H9 (cell line): ENCODE measurements around the gene WFS1. TPM values are rescaled to one million over a fixed set of nuclear protein-coding genes. Genes with fewer than 3 reads are reported as not detected.

Experiments used
- DNase-seq: peaks from one replicate; pipeline ENCODE4 v3.0.0-alpha.2; 2017
- H2AFZ ChIP-seq: one replicate; pipeline ENCODE4 v1.6.1; 2013; ENCODE audit warnings: mild to moderate bottlenecking, low read length, control low read depth, moderate library complexity
- H2AK5ac ChIP-seq: 2 replicates; pipeline ENCODE4 v1.6.1; 2013; ENCODE audit warnings: low read length, control low read depth, mixed read lengths; ENCODE audit not compliant: insufficient read length
- H2BK120ac ChIP-seq: one replicate; pipeline ENCODE4 v1.6.1; 2013; ENCODE audit warnings: low read depth, mild to moderate bottlenecking, low read length, control low read depth, inconsistent platforms; ENCODE audit not compliant: poor library complexity, severe bottlenecking
- H2BK12ac ChIP-seq: 2 replicates; pipeline ENCODE4 v1.6.1; 2013; ENCODE audit warnings: low read length, control low read depth, mixed read lengths, low read depth; ENCODE audit not compliant: insufficient read length
- H2BK15ac ChIP-seq: 2 replicates; pipeline ENCODE4 v1.6.1; 2013; ENCODE audit warnings: low read depth, low read length, control low read depth
- H2BK20ac ChIP-seq: one replicate; pipeline ENCODE4 v1.6.1; 2013; ENCODE audit warnings: low read depth, mild to moderate bottlenecking, low read length, control low read depth, inconsistent platforms; ENCODE audit not compliant: poor library complexity, severe bottlenecking
- H2BK5ac ChIP-seq: 2 replicates; pipeline ENCODE4 v1.6.1; 2013; ENCODE audit warnings: low read length, control low read depth, mixed read lengths; ENCODE audit not compliant: insufficient read length
- H3K14ac ChIP-seq: 2 replicates; pipeline ENCODE4 v1.6.1; 2013; ENCODE audit warnings: low read length, control low read depth; ENCODE audit not compliant: insufficient read depth
- H3K18ac ChIP-seq: 2 replicates; pipeline ENCODE4 v1.6.1; 2013; ENCODE audit warnings: low read depth, mild to moderate bottlenecking, mixed read lengths, low read length, control low read depth; ENCODE audit not compliant: insufficient read length
- H3K23ac ChIP-seq: 2 replicates; pipeline ENCODE4 v1.6.1; 2013; ENCODE audit warnings: low read length, control low read depth, mixed read lengths, low read depth; ENCODE audit not compliant: insufficient read length
- H3K23me2 ChIP-seq: 2 replicates; pipeline ENCODE4 v1.6.1; 2013; ENCODE audit warnings: low read depth, mild to moderate bottlenecking, mixed read lengths, low read length, control low read depth; ENCODE audit not compliant: insufficient read length, poor library complexity, severe bottlenecking
- H3K27ac ChIP-seq: 2 replicates; pipeline ENCODE4 v1.5.1; 2013; ENCODE audit warnings: low read length, control low read depth, mixed read lengths, low read depth; ENCODE audit not compliant: insufficient read length
- H3K27me3 ChIP-seq: 2 replicates; pipeline ENCODE4 v1.6.1; 2013; ENCODE audit warnings: low read length, control low read depth, inconsistent platforms; ENCODE audit not compliant: insufficient read depth
- H3K4ac ChIP-seq: 2 replicates; pipeline ENCODE4 v1.6.1; 2013; ENCODE audit warnings: low read depth, mild to moderate bottlenecking, control low read depth, inconsistent platforms, low read length, moderate library complexity
- H3K4me1 ChIP-seq: 2 replicates; pipeline ENCODE4 v1.6.1; 2013; ENCODE audit warnings: low read length, control low read depth, inconsistent platforms; ENCODE audit not compliant: insufficient read depth
- H3K4me2 ChIP-seq: 2 replicates; pipeline ENCODE4 v1.6.1; 2013; ENCODE audit warnings: low read length, control low read depth, mixed read lengths; ENCODE audit not compliant: insufficient read length, insufficient read depth
- H3K56ac ChIP-seq: 2 replicates; pipeline ENCODE4 v1.6.1; 2013; ENCODE audit warnings: low read depth, mild to moderate bottlenecking, mixed read lengths, low read length, control low read depth; ENCODE audit not compliant: insufficient read length
- H3K79me1 ChIP-seq: 2 replicates; pipeline ENCODE4 v1.6.1; 2013; ENCODE audit warnings: low read depth, mild to moderate bottlenecking, moderate library complexity, low read length, control low read depth, inconsistent platforms; ENCODE audit not compliant: insufficient read depth, poor library complexity, severe bottlenecking
- H3K79me2 ChIP-seq: 2 replicates; pipeline ENCODE4 v1.6.1; 2013; ENCODE audit warnings: low read length, control low read depth, inconsistent platforms; ENCODE audit not compliant: insufficient read depth
- H3K9ac ChIP-seq: 2 replicates; pipeline ENCODE4 v1.6.1; 2013; ENCODE audit warnings: low read length, control low read depth, mixed read lengths; ENCODE audit not compliant: insufficient read length; ENCODE audit errors: extremely low read depth
- H3K9me3 ChIP-seq: one replicate; pipeline ENCODE4 v1.6.1; 2013; ENCODE audit warnings: low read depth, low read length, inconsistent platforms; ENCODE audit not compliant: control insufficient read depth
- H3T11ph ChIP-seq: one replicate; pipeline ENCODE4 v1.6.1; 2013; ENCODE audit warnings: mild to moderate bottlenecking, low read length, control low read depth, inconsistent platforms
- H4K20me1 ChIP-seq: one replicate; pipeline ENCODE4 v1.6.1; 2013; ENCODE audit not compliant: control insufficient read depth, insufficient read length, insufficient read depth
- H4K5ac ChIP-seq: 2 replicates; pipeline ENCODE4 v1.6.1; 2013; ENCODE audit warnings: low read depth, mild to moderate bottlenecking, mixed read lengths, low read length, control low read depth; ENCODE audit not compliant: insufficient read length
- H4K8ac ChIP-seq: replicated peaks from 2 replicates; pipeline ENCODE4 v1.6.1; 2013; ENCODE audit warnings: low read length, control low read depth, mixed read lengths, low read depth; ENCODE audit not compliant: insufficient read length
- H4K91ac ChIP-seq: 2 replicates; pipeline ENCODE4 v1.6.1; 2013; ENCODE audit warnings: low read depth, mild to moderate bottlenecking, moderate library complexity, mixed read lengths, low read length, control low read depth; ENCODE audit not compliant: insufficient read length
- H3K27ac Mint-ChIP-seq, 3 experiments: 2 replicates in 2 of 3; 3 replicates in 1 of 3; pipeline ENCODE4 v1.8.0; 2020 to 2021; ENCODE audit warnings: mixed read lengths in 3 of 3, mild to moderate bottlenecking in 1 of 3, moderate library complexity in 1 of 3
- H3K27me3 Mint-ChIP-seq: 2 replicates; pipeline ENCODE4 v1.8.0; 2021; ENCODE audit warnings: low read depth, mild to moderate bottlenecking, moderate library complexity, mixed read lengths
- H3K36me3 Mint-ChIP-seq, 3 experiments: 2 replicates in 2 of 3; 3 replicates in 1 of 3; pipeline ENCODE4 v1.8.0; 2020 to 2021; ENCODE audit warnings: low read depth in 3 of 3, mixed read lengths in 3 of 3; ENCODE audit not compliant: insufficient read depth in 1 of 3
- H3K4me1 Mint-ChIP-seq, 2 experiments: 2 replicates each; pipeline ENCODE4 v1.8.0; 2020; ENCODE audit warnings: mixed read lengths in 2 of 2
- H3K4me3 Mint-ChIP-seq, 2 experiments: 2 replicates in 1 of 2; 3 replicates in 1 of 2; pipeline ENCODE4 v1.8.0; 2020 to 2021; ENCODE audit warnings: mild to moderate bottlenecking in 2 of 2, mixed read lengths in 2 of 2, moderate library complexity in 1 of 2
- H3K9me3 Mint-ChIP-seq, 2 experiments: 2 replicates in 1 of 2; 3 replicates in 1 of 2; pipeline ENCODE4 v1.8.0; 2020; ENCODE audit warnings: mild to moderate bottlenecking in 2 of 2, mixed read lengths in 2 of 2, moderate library complexity in 1 of 2
- CTCF ChIP-seq: fragments of 200-600 bp; sonication (generic); conservative IDR thresholded peaks from 3 replicates; pipeline ENCODE4 v1.8.0; 2021; ENCODE audit warnings: antibody characterized with exemption, mild to moderate bottlenecking
- WGBS: extraction: QIAGEN DNeasy Blood & Tissue Kit; methylation state at CpG from one replicate; pipeline ENCODE4 v1.1.7; 2013; ENCODE audit warnings: missing lambda C conversion rate, low lambda C conversion rate, mixed read lengths; ENCODE audit not compliant: insufficient read length; ENCODE audit errors: extremely low coverage; 5-methylcytosine and 5-hydroxymethylcytosine counted together
- total RNA-seq: library from RNA; stranded (reverse); gene quantifications from 2 replicates; pipeline ENCODE4 v1.2.1, GENCODE V29; 2021

The WFS1 gene
- total RNA-seq, 1 experiment from 2014 or later: 18.9 TPM

GRCh38 chr4:6287017-6287788 lies 17.6 kb downstream of the WFS1 start:
- Histone ChIP-seq H3K4me1 (no peaks in the 10 kb centered on the region), H3K27ac (no peak overlapping the region), H2BK120ac (no peak overlapping the region), H3K23me2 (no peaks in the 10 kb centered on the region), H4K8ac (no peak overlapping the region), H3K4me2 (no peak overlapping the region), H2BK12ac (no peak overlapping the region), H2BK20ac (no peak overlapping the region), H3K23ac (no peak overlapping the region), H3K9me3 (no peaks in the 10 kb centered on the region), H3K4ac (no peak overlapping the region), H3K27me3 (no peaks in the 10 kb centered on the region), H2BK5ac (no peak overlapping the region), H3K56ac (no peak overlapping the region), H4K91ac (no peak overlapping the region), H3K9ac (no peak overlapping the region), H3K79me1 (no peaks in the 10 kb centered on the region), H3K79me2 (no peaks in the 10 kb centered on the region), H3K14ac (no peak overlapping the region), H2AK5ac (no peak overlapping the region), H3T11ph (no peak overlapping the region), H2BK15ac (no peak overlapping the region), H2AFZ (no peak overlapping the region), H3K18ac (no peak overlapping the region), H4K20me1 (no peaks in the 10 kb centered on the region), H4K5ac (no peak overlapping the region)
- Mint-ChIP-seq H3K36me3 (peaks cover 4 to 31% (median 22%) of the 10 kb centered on the region in 3 experiments), H3K27me3 (no peaks in the 10 kb centered on the region; the same call in 1 of the 2 replicates), H3K4me3 (no peak overlapping the region), H3K9me3 (no peaks in the 10 kb centered on the region), H3K4me1 (no peaks in the 10 kb centered on the region), H3K27ac (no peak overlapping the region)
- DNase-seq: no peak
- WGBS: no CpG with 5 or more reads among the region's 16 CpGs
- no peak for TF ChIP-seq CTCF
